NCI-H345 (cell line): ENCODE measurements around the gene SLC17A8.
A peak's percentile ranks its signal among the peaks of the same experiment; 100 is the strongest.
"Not testable (repeated sequence)": the region's sequence is repeated elsewhere in the genome, so short reads cannot be mapped to it uniquely, and the experiment has no call there.

Experiments used
- DNase-seq: peaks from one replicate; lab custom pipeline; 2025; lab: John Stamatoyannopoulos, UW

The SLC17A8 gene

DNA sequence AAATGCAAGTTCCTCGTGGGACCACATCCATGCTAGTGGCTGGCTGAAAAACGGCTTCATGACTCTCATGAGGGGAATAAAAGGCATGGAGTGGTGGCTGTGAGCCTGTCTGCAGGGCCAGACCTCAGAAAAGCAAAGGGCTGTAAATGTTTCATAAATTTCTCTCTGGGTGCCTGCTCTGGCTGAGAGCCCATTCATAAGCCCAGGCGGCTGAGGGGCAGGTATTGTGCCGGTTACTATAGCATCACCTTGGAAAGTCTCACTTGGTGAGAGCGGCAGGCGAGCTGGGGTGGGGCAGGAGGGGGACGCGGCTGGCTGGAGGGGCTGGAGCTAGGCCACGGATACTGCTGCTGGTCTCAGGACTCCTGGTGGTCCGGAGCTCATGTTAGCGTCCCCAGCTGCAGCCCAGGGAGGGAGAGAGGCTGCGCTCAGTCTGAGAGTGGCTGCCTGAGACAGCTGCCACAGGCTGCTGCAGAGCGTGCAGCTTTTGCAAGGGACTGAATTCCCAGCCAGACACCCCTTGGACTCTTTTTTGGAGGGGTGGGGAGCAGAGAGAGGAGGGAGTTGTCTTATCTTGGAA lies at the start of gene SLC17A8:
Gene SLC17A8 (plus strand): TSS at position 431 of the 580 bp plus-strand sequence. CDS start 318 bp downstream, outside the sequence.
- DNase-seq: peak; percentile 79

DNA sequence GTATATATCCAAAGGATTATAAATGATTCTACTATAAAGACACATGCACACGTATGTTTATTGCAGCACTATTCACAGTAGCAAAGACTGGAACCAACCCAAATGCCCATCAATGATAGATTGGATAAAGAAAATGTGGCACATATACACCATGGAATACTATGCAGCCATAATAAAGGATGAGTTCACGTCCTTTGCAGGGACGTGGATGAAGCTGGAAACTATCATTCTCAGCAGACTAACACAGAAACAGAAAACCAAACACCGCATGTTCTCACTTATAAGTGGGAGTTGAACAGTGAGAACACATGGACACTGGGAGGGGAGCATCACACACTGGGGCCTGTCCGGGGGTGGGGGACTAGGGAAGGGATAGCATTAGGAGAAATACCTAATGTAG lies 48.7 kb upstream of the SLC17A8 start:
- not testable (repeated sequence) for DNase-seq

DNA sequence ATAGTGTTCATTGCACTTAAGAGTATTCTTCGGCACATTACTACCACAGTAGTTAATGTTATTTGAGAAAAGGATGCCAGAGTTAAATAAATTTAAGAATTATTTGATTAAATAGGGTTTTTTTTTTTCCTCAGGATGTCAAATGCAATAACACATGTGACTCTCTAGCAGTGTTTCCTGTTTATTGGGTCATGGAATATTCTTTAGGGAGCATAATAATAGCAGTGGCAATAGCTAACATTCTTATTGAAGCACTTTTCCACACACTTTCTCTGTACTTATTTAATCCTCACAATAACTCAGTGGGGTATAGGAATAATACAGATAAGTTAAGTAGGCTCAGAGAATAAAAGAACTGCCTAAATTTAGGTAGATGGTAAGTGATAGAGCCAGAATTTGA lies 45.6 kb upstream of the SLC17A8 start:
- no peak for DNase-seq

DNA sequence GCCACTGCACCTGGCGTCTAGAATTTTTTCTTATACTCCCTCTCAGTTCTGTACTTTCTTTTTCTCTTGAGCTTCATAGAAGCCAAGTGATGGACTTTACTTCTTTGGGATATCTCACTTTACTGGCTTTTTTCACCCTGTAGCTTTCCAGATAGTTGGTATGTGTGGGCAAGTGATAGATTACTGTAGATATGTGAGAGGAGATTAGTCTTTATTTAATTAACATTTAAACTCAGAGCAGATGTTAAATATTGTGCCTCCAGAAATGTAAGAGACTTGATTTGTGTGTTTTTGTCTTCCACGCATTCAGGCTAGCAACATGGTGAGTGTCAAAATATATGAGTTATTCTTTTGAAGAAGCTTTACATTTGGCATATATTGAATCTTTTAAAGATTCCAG lies 39.5 kb upstream of the SLC17A8 start:
- no peak for DNase-seq

DNA sequence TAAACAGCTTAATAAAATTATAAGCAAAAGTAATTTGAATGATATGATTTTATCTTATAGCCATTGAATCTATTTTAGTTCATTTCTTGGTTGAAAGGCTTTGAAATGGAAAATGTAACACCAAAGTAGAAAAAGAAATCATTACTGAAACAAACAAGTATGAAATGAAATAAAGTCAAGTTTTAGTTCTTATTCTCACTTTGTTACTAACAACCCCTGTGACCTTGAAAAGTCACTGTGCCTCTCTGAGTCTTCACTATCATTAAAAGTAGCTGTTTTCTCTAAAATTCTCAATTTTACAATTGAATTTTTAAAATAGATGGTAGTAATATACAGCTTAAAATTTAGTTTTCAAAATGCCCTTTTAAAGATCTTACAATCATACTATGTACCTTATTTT lies 32.4 kb upstream of the SLC17A8 start:
- DNase-seq: no peak

DNA sequence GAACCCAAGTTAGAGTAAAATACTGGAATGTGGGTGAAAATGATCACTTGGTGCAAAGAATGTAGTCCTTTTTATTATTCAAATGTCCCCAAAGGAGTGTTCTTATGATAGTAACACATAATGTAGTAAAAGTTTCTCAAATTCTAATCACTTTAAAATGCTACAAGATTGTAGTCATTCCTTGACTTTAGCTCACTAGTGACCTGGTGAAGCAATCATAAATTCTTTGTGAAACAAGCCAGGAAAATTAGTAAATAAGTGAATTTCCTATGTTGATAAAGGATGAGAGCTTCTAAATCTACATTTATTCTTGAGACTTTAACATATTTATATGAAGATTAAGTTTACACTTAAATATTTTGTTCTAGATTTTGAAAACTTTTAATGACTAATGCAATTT lies 30.7 kb upstream of the SLC17A8 start:
- DNase-seq: no peak

DNA sequence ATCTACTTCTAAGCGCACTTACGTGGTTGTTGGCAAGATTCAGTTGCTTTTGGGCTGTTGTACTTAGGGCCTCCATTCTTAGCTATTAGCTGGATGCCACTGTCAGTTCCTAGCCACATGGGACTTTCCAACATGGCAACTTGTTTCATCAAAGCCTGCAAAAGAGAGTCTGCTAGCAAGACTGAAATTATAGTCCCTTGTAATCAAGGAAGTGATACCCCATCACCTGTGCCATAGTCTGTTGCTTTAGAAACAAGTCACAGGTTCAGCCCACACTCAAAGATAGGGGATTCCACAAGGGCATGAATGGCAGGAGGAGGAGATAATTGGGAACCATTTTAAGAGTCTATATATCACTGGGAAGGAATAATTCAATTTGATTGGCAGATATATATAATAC lies 27.1 kb upstream of the SLC17A8 start:
- no peak for DNase-seq

DNA sequence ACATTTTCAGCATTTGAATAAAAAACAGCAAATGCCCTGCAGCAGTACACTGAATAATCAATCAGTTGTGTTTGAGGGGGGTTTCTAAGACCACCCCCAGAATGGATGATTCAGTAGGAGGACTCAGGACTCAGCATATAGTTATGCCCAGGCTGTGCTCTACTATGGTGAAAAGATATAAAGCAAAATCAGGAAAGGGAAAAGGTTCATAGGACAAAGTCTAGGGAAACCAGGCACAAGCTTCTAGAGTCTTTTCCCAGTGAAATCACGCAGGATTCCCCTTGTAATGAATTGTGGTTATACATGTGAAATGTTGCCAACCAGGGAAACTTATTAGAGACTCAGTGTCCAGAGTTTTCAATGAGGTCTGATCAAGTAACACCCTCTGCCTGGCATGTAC lies 25.0 kb upstream of the SLC17A8 start:
- DNase-seq: no peak

DNA sequence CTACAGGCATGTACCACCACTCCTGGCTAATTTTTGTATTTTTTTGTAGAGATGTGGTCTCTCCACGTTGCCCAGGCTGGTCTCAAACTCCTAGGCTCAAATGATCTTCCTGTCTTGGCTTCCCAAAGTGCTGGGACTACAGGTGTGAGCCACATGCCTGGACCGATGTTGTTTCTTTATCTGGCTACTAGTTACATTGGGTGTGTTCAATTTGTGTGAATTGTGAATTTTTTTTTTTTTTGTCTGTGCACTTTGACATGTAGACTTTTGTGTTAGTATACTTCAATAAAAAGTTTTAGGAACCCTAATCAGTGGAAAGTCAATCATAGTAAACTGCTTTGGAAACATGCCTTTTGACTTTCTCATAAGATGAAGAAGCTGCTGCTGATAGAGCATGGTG lies 24.0 kb upstream of the SLC17A8 start:
- no peak for DNase-seq

DNA sequence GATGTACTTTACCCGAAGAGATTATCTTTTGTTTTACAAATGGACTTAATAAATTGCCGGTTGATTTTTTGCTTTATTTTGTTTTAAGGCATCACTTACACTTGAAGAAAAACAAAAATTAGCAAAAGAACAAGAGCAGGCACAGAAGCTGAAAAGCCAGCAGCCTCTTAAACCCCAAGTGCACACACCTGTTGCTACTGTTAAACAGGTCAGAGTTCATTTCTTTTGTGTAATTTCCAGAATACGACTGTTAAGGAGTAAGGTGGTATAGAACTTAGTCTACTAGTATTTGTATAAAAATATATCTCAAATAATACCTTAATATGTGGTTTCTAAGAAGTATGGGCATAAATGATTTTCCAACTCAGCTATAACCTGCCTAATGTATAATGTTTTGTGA lies 19.6 kb upstream of the SLC17A8 start:
- no peak for DNase-seq

DNA sequence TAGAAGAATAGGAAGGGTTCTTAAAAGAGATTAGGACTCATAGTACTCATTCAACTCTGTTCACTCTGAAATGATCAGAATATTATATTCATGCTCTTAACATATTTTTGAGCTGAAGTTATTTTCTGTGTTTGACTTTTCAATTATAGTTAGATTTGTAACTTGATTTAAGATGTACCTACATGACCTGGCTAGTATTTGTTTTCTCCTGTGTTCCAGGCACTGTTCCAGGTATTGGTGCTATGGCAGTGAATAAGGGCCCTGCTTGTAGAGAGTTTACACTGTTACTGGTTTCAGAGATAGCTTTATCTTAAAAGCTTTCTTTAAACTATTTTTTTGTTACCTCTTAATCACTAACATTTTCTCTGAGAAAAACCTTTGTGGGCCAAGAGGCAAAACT lies 19.1 kb upstream of the SLC17A8 start:
- DNase-seq: no peak

DNA sequence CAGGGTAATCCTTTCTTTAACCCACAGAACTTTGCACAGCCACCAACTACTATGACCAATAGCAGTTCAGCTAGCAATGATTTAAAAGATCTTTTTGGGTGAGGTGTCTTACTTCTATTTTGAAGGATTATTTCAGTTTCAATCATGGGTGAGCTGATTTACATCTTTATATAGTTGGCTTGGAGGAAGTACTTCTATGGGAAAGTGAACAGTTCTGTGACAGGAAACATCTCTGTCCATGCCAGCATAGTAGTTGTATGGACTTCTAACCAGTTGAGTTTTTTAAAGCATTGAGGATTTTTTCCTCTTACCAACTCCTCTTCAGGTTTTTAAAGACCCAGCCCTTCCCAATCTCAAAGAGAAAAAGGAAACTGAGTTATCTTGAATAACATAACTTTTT lies 17.8 kb upstream of the SLC17A8 start:
- DNase-seq: no peak

DNA sequence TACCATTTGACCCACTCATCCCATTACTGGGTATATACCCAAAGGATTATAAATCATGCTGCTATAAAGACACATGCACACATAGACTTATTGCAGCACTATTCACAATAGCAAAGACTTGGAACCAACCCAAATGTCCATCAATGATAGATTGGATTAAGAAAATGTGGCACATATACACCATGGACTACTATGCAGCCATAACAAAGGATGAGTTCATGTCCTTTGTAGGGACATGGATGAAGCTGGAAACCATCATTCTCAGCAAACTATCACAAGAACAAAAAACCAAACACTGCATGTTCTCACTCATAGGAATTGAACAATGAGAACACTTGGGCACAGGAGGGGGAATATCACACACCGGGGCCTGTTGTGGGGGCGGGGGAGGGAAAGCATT lies 14.0 kb upstream of the SLC17A8 start:
- DNase-seq: not testable (repeated sequence)

DNA sequence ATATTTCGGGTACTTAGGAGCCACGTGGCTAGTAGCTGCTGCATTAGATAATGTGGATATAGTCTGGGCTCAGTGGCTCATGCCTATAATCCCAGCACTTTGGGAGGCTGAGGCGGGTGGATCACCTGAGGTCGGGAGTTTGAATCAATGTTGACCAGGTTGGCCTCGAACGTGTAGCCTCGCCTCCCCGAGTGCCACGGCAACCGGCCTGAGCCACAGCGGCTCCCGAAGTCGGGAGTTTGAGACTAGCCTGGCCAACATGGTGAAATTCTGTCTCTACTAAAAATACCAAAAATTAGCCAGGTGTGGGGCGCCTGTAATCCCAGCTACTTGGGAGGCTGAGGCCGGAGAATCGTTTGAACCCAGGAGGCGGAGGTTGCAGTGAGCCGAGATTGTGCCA lies 12.5 kb upstream of the SLC17A8 start:
- not testable (repeated sequence) for DNase-seq

DNA sequence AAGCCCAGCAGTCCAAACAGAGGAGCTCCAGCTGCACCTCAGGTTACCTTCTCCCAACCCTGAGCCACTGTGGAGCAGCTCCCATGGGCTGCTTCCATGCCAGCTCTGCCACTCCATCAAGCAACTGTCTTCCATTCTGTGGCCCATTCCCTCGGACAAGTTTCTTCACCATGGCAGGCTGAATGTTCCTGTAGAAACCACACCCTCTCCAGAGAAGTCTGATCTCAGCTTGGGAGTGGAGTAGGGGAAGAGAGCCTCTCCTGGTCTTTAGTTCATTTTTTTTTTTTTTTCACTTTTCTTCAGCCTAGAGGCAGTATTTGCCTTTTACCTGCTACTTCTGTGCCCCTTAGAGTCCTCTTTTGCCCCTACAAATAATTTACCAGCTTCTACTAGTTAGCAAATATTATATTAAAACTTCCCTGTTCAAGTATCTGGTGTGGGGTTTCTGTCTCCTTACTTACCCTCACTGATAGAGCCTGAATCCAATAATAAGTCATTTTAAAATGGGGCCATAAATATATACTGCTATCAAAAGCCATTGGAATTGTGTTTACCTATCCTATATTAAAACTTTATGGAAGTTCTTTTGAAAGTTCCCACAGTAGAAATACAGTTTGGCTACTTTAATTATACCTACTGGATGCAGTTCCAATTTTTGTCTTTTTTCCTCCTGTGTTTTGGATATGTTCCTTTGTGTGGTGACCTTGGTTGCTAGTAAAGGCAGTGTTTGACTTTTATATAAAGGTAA lies 11.7 kb upstream of the SLC17A8 start:
- DNase-seq: no peak

DNA sequence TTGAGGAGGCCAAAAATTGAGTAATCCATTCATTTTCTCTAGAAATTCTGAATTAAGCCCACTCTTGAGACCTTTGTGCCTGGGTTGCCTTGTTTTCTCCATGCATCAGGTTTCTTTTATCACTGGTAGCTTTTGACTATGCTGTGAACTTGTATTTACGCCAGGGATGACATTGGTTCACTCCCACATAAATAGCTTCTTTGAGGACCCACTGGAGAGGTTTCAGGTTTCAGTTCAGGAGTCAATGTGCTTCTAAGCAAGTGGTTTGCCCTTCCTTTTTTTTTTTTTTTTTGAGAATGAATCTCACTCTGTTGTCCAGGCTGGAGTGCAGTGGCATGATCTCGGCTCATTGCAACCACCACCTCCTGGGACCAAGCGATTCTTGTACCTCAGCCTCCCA lies 10.2 kb upstream of the SLC17A8 start:
- DNase-seq: peak; percentile 51

DNA sequence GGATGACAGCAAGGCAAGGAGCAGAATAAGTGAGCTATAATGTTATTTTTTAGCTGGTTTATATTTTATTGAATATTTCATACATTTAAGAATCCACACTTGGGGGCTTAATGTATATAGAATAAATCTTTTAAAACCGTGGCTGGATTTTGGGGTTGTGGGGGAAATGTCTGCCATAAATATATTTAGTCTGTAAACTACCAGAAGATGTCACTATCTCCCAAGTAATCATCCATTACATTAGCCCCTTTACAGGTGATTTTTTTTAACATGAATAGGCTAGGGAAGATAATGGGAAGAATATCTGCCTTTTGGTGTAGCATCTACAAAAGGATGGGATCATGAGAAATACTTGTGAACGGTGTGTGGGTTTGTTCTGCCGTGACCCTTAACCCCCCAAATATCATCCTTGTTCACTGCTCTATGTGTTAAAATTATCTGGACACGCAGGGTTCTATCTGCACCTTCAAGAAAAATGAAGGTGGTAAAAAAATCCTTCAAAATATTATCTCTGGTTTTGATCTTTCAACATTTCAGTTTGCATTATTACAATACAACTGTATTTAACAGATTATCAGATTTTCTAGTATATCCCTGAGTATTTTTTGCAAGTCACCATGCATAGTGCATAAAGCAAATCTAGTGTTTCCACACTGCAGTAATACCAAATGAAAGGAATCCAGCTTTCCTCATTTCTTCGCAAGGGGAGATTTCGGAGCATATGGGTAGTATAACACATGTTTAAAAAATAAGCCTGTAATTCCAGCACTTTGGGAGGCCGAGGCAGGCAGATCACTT lies 8.0 kb upstream of the SLC17A8 start:
- peak; percentile 53 for DNase-seq

DNA sequence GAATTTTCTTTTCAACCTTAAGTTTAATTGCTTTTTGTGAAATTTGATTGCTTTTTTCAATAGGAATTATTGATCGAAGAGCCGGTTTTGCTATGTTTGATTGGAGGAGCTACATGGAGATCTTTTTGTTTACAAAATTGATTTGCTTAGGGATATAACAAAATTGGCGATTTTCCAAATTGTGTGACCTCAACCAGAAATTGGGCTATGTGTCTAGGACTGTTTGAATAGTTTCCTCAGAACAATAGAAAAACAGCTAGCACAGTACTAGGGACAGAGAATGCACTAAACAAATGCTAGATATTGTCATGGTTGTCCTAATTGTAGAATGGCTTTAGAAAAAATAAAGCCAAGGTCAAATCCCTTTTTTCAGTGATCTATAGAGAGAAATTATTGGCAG lies 2.4 kb downstream of the SLC17A8 start:
- DNase-seq: peak; percentile 34

DNA sequence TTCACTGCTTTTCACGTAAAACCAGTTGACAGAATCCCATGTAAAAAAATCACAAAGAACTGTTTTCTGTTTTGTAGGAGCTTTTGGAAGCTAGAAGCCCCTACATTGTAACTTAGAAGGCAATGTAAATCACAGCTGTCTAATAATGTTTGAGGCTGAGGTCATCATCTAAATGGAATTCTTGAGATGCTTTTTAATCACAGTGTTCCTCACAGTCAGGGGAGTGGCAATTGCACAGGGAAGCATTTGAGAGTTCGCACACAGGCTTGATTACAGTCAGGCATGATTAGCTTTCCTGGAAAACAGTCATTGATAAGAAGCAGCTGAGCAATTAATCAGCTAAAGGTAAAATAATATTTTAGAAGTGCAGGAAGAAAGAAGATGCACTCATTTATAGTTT lies 2.9 kb downstream of the SLC17A8 start:
- no peak for DNase-seq

DNA sequence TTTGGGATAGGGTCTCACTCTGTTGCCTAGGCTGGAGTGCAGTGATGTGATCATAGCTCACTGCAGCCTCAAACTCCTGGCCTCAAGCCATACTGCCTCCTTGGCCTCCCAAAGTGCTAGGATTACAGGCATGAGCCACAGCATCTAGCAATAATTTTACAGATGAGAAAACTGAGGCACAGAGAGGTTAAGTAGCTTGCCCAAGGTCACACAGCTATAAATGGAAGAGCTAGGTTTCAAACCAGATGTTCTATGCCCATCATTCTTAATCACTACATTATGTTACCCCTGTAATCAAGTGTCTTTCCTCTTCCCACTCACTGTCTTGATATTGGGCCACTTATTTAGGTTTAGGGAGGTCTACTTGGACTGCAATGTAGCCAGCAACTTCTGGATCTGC lies 3.6 kb downstream of the SLC17A8 start:
- DNase-seq: no peak

DNA sequence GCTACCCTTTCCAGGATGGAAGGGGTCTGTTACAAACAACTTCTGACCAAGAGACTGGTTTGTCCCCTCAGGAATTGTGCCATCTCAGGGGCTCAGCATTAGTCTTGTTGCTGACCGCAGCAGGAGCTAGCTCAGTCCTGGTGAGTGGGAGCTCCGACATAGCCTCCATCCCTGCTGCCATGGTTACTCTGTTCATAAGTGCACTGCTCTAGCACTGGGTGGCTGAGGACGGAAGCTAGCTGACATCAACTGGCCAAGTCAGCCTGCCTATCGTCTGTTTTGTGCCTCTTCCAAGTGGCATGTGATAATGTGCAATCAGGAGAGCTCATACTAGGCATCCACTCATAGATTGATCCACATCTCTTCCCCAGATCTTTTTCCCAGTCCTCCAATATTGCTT lies 7.5 kb downstream of the SLC17A8 start:
- no peak for DNase-seq

DNA sequence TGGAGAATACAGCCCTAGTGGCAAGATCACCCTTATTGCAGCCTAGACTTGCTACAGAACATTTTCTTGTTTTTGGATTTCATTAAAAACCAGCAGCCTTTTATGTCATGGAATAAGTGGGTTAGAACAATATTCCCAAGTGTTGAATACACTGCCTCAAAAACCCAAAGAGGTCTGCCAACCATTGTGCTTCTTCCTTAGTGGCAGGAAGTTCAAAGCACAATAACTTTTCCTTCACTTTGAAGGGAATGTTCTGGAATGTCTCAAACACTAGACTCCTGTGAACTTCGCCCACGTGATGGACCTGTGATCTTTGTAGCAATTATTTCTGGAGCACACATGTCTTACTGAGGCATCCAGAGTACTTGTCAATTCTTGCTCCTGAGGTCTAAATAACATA lies 8.5 kb downstream of the SLC17A8 start:
- DNase-seq: no peak

DNA sequence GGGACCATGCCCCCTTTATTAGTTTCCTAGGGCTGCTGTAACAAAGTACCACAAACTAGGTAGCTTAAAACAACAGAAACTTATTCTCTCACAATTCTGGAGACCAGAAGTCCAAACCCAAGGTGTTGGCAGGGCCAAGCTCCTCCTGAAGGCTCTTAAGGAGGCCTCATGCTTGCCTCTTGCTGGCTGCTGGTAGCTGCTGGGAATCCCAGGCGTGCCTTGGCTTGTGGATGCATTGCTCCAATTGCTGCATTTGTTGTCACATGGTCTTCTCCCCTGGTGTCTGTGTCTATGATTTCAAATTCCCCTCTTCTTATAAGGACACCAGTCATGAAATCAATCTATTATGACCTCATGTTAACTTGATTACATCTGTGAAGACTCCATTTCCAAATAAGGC lies 11.2 kb downstream of the SLC17A8 start:
- no peak for DNase-seq
